GM19193 (cell line): ENCODE measurements around the gene BAZ2B.

Source experiments
- POLR2A ChIP-seq: IDR thresholded peaks from 4 replicates; pipeline ENCODE4 v1.6.1; 2011; ENCODE audit not compliant: insufficient read depth, insufficient read length; ENCODE audit errors: extremely low read depth

Gene BAZ2B

DNA sequence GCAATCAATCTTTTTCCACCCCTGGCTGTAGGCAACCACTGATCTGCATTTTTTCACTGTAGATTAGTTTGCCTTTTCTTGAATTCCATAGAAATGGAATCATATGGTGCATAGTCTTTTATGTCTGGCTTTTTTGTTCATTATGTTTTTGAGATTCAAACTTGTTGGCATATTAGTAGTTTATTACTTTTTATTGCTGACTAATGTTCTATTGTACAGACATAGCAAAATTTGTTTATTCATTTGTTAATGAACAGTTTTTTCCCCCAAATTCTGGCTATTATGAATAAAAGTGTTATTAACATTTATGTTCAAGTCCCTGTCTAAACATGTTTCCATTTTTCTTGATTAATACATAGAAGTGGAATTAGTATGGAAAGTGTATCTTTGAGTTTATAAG lies 308.4 kb downstream of the BAZ2B start:
- TF ChIP-seq POLR2A, result no peak

DNA sequence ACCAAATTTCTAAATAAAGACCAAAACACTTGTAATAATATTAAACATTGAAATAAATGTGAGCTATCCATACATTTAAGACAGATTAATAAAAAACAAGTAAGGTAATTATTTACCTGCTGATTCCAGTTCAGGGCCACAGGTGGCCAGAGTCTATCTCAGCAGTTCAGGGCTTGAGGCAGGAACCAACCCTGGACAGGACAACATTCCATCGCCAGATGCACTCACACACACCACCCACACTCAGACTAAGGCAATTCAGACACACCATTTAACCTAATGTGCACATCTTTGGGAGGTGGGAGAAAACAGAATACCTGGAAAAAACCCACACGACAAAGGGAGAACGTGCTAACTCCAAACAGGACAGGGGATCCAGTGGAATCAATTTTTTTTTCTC lies 315.8 kb downstream of the BAZ2B start:
- TF ChIP-seq POLR2A, result no peak

DNA sequence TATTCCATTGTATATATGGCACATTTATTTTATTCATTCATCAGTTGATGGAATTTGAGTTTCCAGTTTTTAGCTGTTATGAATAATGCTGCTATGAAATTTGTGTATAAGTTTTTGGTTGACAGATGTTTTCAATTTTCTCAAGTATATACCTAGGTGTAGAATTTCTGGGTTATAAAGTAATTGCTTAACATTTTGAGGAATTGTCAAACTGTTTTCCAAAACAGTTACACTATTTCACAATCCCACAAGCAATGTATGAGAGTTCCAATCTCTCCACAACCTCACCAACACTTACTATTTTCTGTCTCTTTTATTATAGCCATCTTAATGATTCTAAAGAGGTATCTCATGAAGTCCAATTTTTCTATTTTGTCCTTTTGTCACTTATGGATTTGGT lies 317.4 kb downstream of the BAZ2B start:
- no peak for TF ChIP-seq POLR2A

DNA sequence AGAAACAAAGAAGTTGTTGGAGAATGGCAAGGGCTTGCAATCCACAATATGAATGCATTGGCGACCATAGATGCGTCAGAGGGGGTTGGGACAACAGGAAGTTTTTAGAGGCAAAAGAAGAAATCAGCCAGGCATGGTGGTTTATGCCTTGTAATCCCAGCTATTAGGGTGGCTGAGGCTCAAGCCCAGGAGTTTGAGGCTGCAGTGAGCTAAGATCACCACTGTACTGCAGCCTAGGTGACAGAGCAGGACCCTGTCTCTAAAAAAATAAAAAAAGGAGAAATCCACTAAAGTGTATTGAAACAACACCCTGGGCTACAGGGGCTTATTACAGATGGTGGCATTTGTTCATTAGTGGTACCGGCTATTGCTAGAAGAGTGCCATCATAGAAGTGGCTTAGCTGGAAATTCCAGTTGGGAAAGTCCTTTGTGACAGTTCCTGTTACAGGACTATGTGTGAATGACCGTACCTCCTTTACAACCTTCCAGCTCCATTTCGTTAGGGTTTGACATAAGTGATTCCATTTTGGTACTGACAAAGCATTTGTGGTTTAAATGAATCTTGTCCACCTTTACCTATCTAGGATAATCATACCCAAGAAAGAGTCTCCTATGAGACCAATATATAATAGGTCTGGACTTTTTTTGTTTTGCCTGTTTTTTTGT lies 319.2 kb downstream of the BAZ2B start:
- no peak for TF ChIP-seq POLR2A

DNA sequence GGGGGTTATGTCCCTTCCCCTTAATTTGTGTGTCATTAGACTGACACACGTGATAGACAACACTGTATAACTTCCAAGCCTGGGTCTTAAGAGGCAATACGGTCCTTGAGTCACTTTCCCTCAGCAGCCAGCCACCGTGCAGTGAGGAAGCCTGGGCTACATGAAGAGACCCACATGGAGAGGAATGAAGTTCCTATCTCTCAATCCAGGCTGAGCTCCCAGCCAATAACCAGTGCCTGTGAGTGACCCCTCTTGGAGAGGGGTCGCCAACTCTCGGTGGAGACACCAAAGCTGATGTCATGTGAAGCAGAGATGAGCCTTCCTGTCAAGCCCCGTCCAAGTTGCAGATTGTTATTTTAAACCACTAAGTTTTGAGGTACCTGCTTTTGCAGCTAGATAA lies 324.2 kb downstream of the BAZ2B start:
- no peak for TF ChIP-seq POLR2A

DNA sequence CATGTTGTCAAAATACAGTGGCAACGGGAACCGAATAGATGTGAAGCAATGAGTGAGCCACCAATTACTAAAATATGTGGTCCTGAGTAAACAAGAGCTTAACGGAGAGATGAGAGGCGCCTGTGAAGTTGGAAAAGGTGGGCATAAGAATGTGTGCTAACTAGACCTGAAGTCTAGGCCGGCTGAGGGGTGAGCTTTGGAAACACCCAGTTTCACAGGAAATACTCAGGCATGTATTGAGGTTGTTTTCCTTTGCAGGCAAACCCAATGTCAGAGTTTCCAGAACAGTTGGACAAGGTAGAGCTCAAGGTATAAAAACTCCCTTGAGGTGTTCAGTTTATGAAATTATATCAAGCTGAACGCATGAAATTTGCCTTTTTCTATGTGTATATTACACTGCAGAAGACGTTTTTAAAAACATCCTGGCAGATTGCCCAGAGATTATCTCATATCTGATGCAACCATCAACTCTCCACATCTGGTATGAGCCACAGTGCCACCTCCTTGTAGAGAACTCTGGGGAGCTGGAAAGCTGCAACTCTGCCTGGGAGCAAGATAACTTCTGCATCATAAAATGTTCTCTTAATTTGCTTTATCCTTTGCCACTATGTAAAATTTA lies 325.9 kb downstream of the BAZ2B start:
- no peak for TF ChIP-seq POLR2A

DNA sequence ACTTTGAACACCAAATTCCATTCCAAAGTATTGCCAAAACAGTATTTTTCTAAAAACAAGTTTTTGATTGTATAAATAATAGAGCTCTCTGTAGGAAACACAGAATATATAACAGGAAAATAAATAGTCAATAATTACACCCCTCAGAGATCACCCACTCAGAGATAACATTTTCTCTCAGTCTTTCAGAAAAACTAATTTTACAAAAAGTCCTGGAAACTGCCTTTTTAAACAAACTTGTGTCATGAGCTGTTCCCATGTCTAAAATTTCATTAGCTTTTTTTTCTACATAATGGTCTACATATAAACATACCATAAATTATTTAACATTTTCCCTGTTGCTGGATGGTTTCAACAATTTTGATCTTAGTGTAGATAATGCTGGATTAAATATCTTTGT lies 328.6 kb downstream of the BAZ2B start:
- no peak for TF ChIP-seq POLR2A

DNA sequence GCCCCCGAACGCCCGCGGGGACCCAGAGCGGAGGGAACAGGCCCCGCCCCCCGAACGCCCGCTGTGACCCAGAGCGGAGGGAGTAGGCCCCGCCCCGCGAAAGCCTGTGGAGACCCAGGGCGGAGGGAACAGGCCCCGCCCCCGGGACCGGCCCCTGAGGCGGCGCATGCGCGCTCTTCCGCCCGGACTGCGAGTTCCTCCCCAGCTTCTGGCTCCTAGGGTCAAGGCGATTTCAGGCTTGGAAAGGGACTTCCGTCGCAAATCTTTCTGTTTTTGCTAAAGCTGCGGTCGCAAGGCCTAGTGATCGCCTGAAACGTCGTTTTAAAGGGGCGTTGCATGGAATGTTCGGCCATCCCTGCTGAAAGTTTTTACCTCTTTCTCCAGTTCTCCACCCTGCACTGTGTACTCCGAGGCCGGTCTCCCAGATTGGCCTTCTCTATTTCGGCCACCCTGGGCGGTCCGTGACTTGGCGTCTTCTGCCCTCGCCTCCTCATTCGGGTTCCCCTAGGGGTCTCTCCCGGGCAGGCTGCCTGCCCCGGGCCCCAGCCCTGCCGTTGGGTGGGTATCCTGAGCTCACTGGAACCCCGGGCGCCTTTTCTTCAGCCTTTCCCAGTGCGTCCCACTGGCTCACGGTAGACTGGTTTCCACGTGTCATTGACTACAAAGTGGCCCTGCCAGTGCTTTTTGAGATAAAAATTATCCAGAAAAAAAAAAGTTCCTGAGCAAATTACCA lies 329.5 kb downstream of the BAZ2B start:
- peak; percentile 75 for TF ChIP-seq POLR2A

DNA sequence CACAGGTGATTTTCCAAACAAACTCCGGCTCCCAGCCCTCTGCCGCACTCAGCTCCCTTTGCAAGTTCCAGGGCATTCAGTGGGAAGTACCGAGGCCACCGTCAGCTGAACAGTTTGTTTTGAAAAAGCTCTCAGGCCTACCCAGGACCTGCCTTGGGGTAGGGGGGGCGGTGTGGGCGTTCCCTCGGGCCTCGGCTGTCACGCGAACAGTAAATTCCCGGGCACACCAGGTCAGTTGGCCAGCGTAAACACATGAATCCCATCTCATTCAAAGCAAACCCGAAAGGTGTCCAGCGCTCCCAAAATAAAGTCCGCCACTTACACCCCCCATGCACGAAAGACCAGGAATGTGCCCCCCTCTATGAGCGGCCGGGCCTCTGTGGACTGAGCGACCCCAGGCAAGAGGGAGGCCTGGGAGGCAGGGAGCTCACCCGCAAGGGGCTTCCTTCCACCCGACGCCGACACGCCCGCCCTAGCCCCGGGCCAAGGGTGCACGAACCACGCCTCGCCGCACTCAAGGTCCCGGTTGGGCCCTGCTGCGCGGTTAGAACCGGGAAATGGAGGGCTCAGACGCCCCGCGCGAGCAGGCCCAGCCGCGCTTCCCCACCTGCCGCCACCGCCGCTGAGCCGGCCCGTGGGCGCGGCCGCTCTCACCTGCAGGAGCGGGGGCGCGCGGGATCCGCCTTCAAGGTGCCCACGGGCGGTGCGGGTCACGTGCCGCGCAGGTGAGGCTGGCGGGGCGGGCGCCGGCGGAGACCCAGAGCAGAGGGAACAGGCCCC lies 330.2 kb downstream of the BAZ2B start, which contains the start of gene WDSUB1:
Gene WDSUB1 (minus strand): TSS at position 775 of the 780 bp plus-strand sequence. CDS start 3,634 bp downstream, outside the sequence.
- no peak for TF ChIP-seq POLR2A

DNA sequence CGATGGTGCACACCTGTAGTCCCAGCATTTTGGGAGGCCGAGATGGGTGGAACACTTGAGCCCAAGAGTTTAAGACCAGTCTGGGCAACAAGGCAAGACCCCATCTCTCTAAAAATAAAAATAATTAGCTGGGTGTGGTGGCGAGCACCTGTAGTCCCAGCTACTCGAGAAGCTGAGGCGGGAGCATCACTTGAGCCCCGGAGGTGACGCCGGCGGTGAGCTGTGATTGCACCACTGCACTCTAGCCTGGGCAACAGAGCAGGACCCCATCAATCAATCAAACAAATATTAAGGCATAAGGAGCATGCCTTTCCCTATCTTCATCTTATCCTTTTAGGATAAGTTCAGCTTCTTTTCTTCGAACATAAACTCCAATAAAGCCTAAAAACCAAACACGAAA lies 330.9 kb downstream of the BAZ2B start:
- no peak for TF ChIP-seq POLR2A

DNA sequence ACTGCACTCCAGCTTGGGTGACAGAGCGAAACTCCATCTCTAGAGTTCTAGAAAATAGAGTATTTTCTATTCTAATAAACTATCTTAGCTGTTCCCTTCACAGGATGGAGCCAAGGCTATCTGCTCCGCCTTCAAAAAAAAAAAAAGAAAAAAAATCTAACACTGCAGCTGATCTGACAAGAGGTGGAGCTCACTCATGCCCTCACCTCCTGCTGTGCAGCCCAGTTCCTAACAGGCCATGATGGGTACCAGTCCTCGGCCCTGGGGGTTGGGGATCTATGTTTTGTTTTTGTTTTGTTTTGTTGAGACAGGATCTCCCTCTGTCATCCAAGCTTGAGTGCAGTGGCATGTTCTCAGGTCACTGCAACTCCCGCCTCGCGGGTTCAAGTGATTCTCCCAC lies 332.8 kb downstream of the BAZ2B start:
- TF ChIP-seq POLR2A, result no peak

DNA sequence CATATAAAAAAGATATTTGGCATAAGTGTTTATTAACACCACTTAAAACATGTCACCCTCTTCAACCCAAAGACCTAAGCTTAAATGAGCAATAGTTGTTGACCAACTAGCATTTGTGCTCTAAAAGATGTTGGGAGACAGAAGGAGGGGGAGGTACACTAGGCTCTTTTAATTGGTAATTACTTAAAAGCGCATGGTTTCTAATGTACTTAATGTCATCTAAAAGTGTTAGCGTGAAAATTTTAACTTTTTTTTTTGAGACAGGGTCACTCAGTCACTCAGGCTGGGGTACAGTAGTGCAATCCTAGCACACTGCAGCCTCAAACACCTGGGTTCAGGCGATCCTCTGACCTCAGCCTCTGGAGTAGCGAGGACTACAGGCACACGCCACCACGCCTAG lies 335.3 kb downstream of the BAZ2B start:
- TF ChIP-seq POLR2A, result no peak

DNA sequence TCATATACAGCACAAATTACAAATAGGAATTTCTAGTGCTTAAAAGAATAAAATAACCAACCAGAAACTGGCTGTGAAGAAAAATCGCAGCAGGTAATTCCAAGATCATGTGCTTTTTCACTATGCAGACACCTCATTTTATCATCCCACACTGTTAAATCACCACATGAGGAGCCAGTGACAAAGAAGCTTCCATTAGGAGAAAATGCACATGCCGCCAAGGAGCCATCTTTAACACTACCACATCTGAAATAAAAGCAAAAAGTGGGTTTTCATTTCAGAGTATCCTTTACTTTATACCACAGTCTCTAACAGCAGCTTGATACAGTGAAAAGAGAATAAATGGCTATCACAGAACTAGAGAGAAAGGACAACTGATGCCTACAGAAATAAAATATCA lies 336.6 kb downstream of the BAZ2B start:
- no peak for TF ChIP-seq POLR2A

DNA sequence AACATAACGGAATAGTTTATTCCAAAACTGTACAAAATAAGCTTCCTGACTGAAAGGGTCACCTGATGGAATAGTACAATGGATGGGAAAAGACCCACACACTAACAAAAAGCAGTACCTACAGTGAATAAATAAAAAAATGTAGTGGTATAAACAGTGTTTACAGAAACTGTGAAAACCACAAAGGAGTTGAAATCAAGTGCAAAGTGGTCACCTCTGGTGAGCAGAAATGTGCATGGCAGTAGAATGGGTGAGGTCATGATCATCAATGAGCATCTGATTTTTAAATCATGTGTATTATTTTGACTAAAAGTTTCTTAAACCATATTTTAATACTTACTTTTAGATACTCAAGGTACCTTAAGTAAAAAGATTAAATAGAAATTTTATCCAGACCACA lies 341.2 kb downstream of the BAZ2B start:
- no peak for TF ChIP-seq POLR2A

DNA sequence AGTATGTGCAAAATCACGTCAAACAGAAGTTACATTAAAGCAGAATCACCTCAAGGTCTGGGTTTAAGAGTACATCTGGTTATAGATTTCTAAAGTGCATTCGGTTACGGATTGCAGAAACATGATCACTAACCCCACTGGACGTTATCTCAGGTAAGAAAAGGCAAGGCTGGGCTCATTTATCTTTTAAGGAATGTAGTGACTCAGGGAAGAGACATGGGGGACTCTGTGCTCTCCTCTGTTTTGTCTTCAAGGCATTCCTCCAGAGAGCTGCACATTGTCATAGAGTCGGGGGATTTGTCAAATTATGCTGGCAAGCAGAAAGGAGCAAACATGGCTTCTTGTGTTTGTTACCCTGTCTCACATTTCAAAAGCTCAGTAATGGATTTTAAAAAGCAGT lies 344.2 kb downstream of the BAZ2B start:
- TF ChIP-seq POLR2A, result no peak
